ELF-1 (cell line): ENCODE results near the gene SMARCC1.

Experiments
- DNase-seq: peaks from one replicate; pipeline ENCODE4 v3.0.0-alpha.2; 2016; ENCODE audit warnings: low read depth, low spot score

Gene SMARCC1

GRCh38 chr3:47554335-47554734, 227.4 kb downstream of the SMARCC1 start:
- no peak for DNase-seq

DNA sequence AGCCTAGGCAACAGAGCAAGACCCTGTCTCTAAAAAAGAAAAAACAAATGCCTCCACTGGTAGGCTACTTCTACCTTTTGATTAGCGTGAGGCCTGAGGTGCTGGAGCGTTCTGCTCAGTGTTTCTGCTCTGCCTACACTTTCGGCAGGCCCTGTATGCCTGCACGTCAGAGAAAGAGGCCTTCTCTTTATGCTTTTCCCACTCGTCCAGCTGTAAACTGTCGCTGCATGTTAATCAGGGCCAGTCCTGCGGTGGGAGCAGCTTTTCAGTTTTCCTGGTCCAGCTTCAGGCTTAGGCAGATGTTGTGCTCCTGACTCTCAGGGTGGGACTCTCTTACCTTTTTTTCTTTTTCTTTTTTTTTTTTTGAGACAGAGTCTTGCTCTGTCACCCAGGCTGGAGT, 228.3 kb downstream of the SMARCC1 start:
- no peak for DNase-seq

GRCh38 chr3:47542471-47543173, 239.1 kb downstream of the SMARCC1 start:
- no peak for DNase-seq

DNA sequence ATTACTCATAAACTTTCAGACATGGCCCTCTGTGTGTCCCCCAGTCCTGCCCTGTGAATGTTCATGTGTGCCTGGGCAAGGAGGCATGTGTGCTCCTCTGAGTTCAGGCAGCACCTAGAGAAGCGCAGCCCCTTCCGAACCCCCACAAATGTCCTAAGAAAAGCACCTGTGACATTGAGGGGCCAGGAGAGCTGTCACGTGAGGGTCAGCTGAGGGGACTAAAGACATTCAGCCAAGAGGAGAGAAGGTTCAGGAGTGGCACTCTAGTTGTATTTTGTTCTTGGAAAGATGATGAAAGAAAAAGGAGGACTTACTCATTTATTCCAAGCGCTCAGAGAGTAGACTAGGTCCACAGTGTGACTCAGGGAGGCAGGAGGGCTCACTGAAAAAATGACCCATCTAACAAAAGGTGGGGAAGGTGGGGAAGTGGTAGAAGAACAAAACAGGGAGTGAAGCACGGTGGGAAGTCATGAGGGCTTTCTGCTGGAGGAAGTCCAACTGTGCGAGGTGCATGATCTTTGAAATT, 240.0 kb downstream of the SMARCC1 start:
- no peak for DNase-seq

DNA sequence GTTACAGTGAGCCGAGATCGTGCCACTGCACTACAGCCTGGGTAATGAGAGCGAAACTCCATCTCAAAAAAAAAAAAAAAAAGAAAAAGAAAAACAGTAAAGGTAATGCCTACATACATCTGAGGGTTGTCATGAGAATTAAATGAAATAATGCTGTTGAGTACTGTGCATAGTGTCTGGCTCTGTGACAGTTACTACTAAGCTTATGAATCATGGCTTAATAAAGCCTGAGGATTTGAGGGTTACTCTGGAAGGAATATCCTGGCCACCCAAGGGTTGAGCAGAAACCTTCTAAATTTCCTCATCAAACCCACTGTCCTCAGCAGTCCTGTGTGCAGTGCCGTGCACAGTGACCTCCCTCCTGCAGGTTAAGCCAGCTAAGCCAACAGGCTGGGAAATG, 241.4 kb downstream of the SMARCC1 start:
- no peak for DNase-seq

DNA sequence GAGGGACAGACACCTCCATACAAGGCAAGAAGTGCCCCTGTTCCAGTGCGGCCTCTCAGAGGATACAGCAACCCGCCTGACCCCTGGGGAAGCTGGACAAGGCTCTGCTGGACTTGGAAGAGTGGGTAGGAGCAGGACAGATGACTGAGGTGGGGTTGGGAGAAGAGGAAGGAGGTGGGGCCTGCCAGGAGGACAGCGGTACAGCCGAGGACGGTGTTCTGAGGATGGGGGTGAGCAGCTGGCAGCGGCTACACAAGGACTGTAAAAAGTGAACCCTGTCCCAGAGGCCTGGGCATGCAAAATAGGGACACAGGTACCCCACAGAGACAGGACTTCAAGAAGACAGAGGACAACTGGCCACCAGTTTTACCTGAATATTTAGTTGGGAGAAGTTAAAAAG, 244.7 kb downstream of the SMARCC1 start:
- DNase-seq, result no peak

DNA sequence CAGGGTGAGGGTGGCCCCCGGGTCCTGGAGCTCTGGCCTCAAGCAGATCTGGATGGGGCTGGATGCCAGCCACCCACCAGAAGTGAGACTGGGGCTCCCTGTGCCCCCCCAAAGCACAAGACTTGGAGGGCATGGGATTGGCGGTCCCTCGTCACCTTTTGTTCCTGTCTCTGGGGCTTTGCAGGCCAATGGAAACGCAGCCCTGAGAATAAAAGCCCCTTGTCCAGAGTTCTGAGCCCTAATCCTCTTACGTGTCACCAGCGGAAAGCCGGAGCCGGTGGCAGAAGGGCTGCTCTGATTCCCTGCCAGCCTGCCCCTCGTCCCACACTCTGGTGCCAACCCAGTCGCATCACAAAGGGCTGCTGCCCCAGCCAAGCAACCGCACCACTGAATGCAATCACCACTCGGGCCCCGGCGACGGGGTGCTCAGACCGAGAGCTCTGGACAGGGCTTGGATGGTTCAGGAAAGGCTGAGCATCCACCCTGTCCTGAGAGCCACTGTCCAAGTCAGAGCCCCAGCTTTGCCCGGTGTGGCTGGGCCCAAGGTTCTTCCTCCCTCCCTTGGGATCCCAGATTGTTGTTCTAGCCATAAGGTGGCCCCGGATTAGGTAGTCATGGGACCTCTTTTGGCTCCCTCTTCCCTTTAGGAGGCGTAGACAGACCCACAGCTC, 245.3 kb downstream of the SMARCC1 start:
- DNase-seq, result no peak
